ENCODE measurements around the gene FAR2.

The FAR2 gene

DNA sequence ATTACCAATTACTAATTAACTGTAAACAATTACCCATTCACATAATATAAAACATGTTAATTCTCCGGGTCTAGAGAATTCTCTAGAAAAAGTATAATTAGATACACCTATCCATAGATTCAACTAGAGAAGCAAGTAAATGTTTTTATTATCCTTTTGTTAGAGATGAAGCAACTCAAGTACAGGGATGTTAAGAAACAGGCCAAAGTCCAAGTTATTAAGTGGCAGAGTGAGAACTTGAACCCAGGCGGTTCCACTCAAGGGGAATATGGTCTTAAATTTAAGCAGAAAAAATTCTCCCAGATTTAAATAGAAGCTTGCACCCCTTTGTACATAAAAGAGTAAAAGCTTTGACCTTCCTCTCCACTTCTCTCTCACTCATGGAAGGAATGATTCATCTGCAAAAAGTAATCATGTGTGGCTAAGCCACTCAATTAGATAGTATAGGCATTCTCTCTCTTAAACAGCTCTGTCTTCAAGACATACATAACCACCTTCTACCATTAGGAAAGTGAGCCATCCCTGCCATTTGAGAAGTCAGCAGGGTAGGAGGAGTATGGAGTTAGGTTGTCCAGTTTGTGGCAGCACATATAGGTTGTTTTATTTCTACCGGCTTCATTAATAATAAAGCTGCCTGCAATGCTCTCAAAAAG is 197.8 kb downstream of the FAR2 start:
- Histone ChIP-seq H4K20me1 (ENCODE audit: insufficient read depth, low read length) (no peaks in the 10 kb centered on the region), H3K4me1 (ENCODE audit: insufficient read depth, low read length, severe bottlenecking) (no peaks in the 10 kb centered on the region), H3K9me2 (ENCODE audit: low read depth, low read length) (no peaks in the 10 kb centered on the region), H3K27ac (ENCODE audit: low read depth, low read length, poor library complexity, severe bottlenecking) (no peak overlapping the region), H3K9ac (ENCODE audit: low read length) (no peak overlapping the region), H3K79me2 (ENCODE audit: insufficient read depth, low read length) (no peaks in the 10 kb centered on the region), H2AFZ (ENCODE audit: low read length) (no peak overlapping the region), H3K36me3 (ENCODE audit: insufficient read depth, low read length) (peaks cover 70% of the 10 kb centered on the region), H3K27me3 (ENCODE audit: insufficient read depth, low read length) (no peaks in the 10 kb centered on the region), H3K9me3 (ENCODE audit: low read length) (no peaks in the 10 kb centered on the region), H3K4me2 (ENCODE audit: low read length) (no peak overlapping the region), H3K4me3 (ENCODE audit: low read depth, low read length, poor library complexity, severe bottlenecking) (no peak overlapping the region), H3F3A (ENCODE audit: insufficient read depth, low read length) (no peaks in the 10 kb centered on the region)
- no peak for TF ChIP-seq EZH2 (IDR thresholded peaks at IDR 0.05; ENCODE audit: borderline replicate concordance, low read length)
- TF ChIP-seq, protein P1, sequence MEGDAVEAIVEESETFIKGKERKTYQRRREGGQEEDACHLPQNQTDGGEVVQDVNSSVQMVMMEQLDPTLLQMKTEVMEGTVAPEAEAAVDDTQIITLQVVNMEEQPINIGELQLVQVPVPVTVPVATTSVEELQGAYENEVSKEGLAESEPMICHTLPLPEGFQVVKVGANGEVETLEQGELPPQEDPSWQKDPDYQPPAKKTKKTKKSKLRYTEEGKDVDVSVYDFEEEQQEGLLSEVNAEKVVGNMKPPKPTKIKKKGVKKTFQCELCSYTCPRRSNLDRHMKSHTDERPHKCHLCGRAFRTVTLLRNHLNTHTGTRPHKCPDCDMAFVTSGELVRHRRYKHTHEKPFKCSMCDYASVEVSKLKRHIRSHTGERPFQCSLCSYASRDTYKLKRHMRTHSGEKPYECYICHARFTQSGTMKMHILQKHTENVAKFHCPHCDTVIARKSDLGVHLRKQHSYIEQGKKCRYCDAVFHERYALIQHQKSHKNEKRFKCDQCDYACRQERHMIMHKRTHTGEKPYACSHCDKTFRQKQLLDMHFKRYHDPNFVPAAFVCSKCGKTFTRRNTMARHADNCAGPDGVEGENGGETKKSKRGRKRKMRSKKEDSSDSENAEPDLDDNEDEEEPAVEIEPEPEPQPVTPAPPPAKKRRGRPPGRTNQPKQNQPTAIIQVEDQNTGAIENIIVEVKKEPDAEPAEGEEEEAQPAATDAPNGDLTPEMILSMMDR (IDR thresholded peaks at IDR 0.05; ENCODE audit: low read length), result no peak

DNA sequence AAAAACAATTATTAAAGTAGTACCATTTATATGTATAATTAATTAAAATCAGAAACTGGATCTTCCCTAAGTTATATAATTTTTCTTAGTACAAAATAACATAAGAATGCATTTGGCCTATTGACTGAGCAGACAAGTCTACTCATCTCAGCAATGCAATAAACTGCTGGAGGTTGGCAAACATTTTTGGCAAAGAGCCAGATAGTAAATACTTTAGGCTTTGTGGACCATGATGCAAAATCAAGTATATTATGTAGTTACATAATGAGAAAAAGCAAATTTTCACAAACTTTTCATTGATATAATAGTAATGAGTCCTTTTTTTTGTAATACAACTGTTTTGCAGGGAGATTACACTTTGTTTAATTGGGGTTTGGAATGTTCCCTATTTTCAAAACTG is 201.0 kb downstream of the FAR2 start:
- H3K79me2 ChIP-seq (ENCODE audit: insufficient read depth, low read length), result no peaks in the 10 kb centered on the region
- no peaks in the 10 kb centered on the region for H3F3A ChIP-seq (ENCODE audit: insufficient read depth, low read length)
- no peak overlapping the region for H3K4me3 ChIP-seq (ENCODE audit: low read depth, low read length, poor library complexity, severe bottlenecking)
- H3K27ac ChIP-seq (ENCODE audit: low read depth, low read length, poor library complexity, severe bottlenecking), result no peak overlapping the region
- no peak overlapping the region for H2AFZ ChIP-seq (ENCODE audit: low read length)
- no peaks in the 10 kb centered on the region for H3K9me3 ChIP-seq (ENCODE audit: low read length)
- no peak overlapping the region for H3K9ac ChIP-seq (ENCODE audit: low read length)
- no peaks in the 10 kb centered on the region for H4K20me1 ChIP-seq (ENCODE audit: insufficient read depth, low read length)
- H3K9me2 ChIP-seq (ENCODE audit: low read depth, low read length), result no peaks in the 10 kb centered on the region
- H3K27me3 ChIP-seq (ENCODE audit: insufficient read depth, low read length), result no peaks in the 10 kb centered on the region
- H3K4me2 ChIP-seq (ENCODE audit: low read length), result no peak overlapping the region
- TF ChIP-seq EZH2 (IDR thresholded peaks at IDR 0.05; ENCODE audit: borderline replicate concordance, low read length), result no peak
- TF ChIP-seq, protein P1 (IDR thresholded peaks at IDR 0.05; ENCODE audit: low read length), result no peak
- H3K4me1 ChIP-seq (ENCODE audit: insufficient read depth, low read length, severe bottlenecking), result no peaks in the 10 kb centered on the region
- H3K36me3 ChIP-seq (ENCODE audit: insufficient read depth, low read length), result peaks cover 65% of the 10 kb centered on the region

DNA sequence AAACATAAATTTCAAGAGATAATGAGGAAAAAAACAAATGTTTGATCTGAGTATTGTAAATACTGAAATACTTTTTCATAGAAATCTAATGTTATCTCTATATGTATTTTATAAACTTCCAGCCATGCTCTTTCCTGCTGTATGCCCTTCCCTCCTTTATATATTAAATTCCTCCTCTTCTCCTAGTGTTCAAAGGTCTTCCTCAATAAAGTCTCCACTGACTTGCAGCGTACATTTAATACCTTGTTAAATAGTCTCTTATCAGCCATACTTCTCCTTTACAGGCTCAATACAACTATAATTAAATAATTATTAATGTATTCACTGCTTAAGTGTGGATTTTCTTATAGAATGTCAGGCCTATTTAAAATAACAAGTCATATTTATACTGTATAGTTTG is 205.9 kb downstream of the FAR2 start:
- no peaks in the 10 kb centered on the region for H3K27me3 ChIP-seq (ENCODE audit: insufficient read depth, low read length)
- no peaks in the 10 kb centered on the region for H4K20me1 ChIP-seq (ENCODE audit: insufficient read depth, low read length)
- no peak overlapping the region for H2AFZ ChIP-seq (ENCODE audit: low read length)
- no peaks in the 10 kb centered on the region for H3K9me3 ChIP-seq (ENCODE audit: low read length)
- no peaks in the 10 kb centered on the region for H3K4me1 ChIP-seq (ENCODE audit: insufficient read depth, low read length, severe bottlenecking)
- no peak overlapping the region for H3K4me2 ChIP-seq (ENCODE audit: low read length)
- no peaks in the 10 kb centered on the region for H3K9me2 ChIP-seq (ENCODE audit: low read depth, low read length)
- no peak for TF ChIP-seq EZH2 (IDR thresholded peaks at IDR 0.05; ENCODE audit: borderline replicate concordance, low read length)
- TF ChIP-seq, protein P1 (IDR thresholded peaks at IDR 0.05; ENCODE audit: low read length), result no peak
- H3K9ac ChIP-seq (ENCODE audit: low read length), result no peak overlapping the region
- no peak overlapping the region for H3K27ac ChIP-seq (ENCODE audit: low read depth, low read length, poor library complexity, severe bottlenecking)
- no peaks in the 10 kb centered on the region for H3K79me2 ChIP-seq (ENCODE audit: insufficient read depth, low read length)
- no peak overlapping the region for H3K4me3 ChIP-seq (ENCODE audit: low read depth, low read length, poor library complexity, severe bottlenecking)
- no peaks in the 10 kb centered on the region for H3F3A ChIP-seq (ENCODE audit: insufficient read depth, low read length)
- peaks cover 59% of the 10 kb centered on the region for H3K36me3 ChIP-seq (ENCODE audit: insufficient read depth, low read length)
